ENCODE data around the gene IFNGR2.

- TF ChIP-seq RFX5 (IDR thresholded peaks at IDR 0.05; ENCODE audit: borderline replicate concordance, low read depth, low read length) (no peak), MAX (IDR thresholded peaks at IDR 0.05) (no peak), TCF12 (IDR thresholded peaks at IDR 0.05; ENCODE audit: low read depth, low read length) (no peak), EZH2 (IDR thresholded peaks at IDR 0.05; ENCODE audit: low read depth, low read length, severe bottlenecking) (no peak), ATF3 (IDR thresholded peaks at IDR 0.05; ENCODE audit: insufficient read depth, low read depth, low read length) (no peak), CTCF (IDR thresholded peaks at IDR 0.05; ENCODE audit: control extremely low read depth in 1 of 3, insufficient read depth in 1 of 3, low read depth in 1 of 3, low read length in 3 of 3) (no peak), CHD2 (IDR thresholded peaks at IDR 0.05; ENCODE audit: low read length) (no peak), POLR2A (IDR thresholded peaks at IDR 0.05; ENCODE audit: control extremely low read depth in 1 of 2, low read depth in 2 of 2, low read length in 2 of 2) (no peak), JUND (IDR thresholded peaks at IDR 0.05; ENCODE audit: low read length) (no peak), RAD21 (IDR thresholded peaks at IDR 0.05 in 1 of 2, conservative IDR thresholded peaks at IDR 0.05 in 1 of 2; ENCODE audit: low read depth in 2 of 2, low read length in 2 of 2) (no peak), SUZ12 (IDR thresholded peaks at IDR 0.05; ENCODE audit: low read length) (no peak), SIRT6 (IDR thresholded peaks at IDR 0.05; ENCODE audit: low read length) (no peak), POU5F1 (IDR thresholded peaks at IDR 0.05; ENCODE audit: low read depth, low read length) (no peak)
These were observed 28.0 kb upstream of the IFNGR2 start for GRCh38 chr21:33375101-33375644.
